ENCODE measurements around the gene TNRC18.

- TF ChIP-seq CTCF (IDR thresholded peaks at IDR 0.05), result no peak
- TF ChIP-seq POLR2A (IDR thresholded peaks at IDR 0.05), result no peak
These were observed 119.8 kb downstream of the TNRC18 start for GRCh38 chr7:5303591-5304505.

All from lower leg skin (tissue), 3 donors.